COLO668 (cell line): ENCODE data around the gene ERICH6B.
"Not testable (repeated sequence)": the region's sequence is repeated elsewhere in the genome, so short reads cannot be mapped to it uniquely, and the experiment has no call there.

Source experiments
- DNase-seq: peaks from one replicate; lab custom pipeline; 2025; ENCODE audit not compliant: unreplicated experiment; lab: John Stamatoyannopoulos, UW

Gene ERICH6B

GRCh38 chr13:45615501-45616101, at the start of gene ERICH6B:
Gene ERICH6B (minus strand): TSS chr13:45615739. CDS start chr13:45597005, 18,734 bp downstream.
- DNase-seq, result peak; percentile 77

- not testable (repeated sequence) for DNase-seq
These were observed 47.4 kb upstream of the ERICH6B start for GRCh38 chr13:45662903-45663302.

- no peak for DNase-seq
These were observed 46.6 kb upstream of the ERICH6B start for GRCh38 chr13:45662162-45662561.

- DNase-seq, result not testable (repeated sequence)
These were observed 44.9 kb upstream of the ERICH6B start for GRCh38 chr13:45660458-45660857.

- no peak for DNase-seq
These were observed 44.0 kb upstream of the ERICH6B start for GRCh38 chr13:45659536-45659935.

- no peak for DNase-seq
These were observed 43.2 kb upstream of the ERICH6B start for GRCh38 chr13:45658586-45659235.

GRCh38 chr13:45654633-45655349, 39.3 kb upstream of the ERICH6B start:
- no peak for DNase-seq

GRCh38 chr13:45645263-45645662, 29.7 kb upstream of the ERICH6B start:
- not testable (repeated sequence) for DNase-seq

- DNase-seq, result not testable (repeated sequence)
These were observed 26.6 kb upstream of the ERICH6B start for GRCh38 chr13:45642159-45642558.

- DNase-seq, result not testable (repeated sequence)
These were observed 19.8 kb upstream of the ERICH6B start for GRCh38 chr13:45635291-45635690.

GRCh38 chr13:45630791-45631190, 15.3 kb upstream of the ERICH6B start:
- no peak for DNase-seq

- no peak for DNase-seq
These were observed 14.4 kb upstream of the ERICH6B start for GRCh38 chr13:45629940-45630339.

- DNase-seq, result no peak
These were observed 12.6 kb upstream of the ERICH6B start for GRCh38 chr13:45628094-45628493.

GRCh38 chr13:45627656-45628055, 12.1 kb upstream of the ERICH6B start:
- DNase-seq, result no peak

GRCh38 chr13:45626731-45627374, 11.3 kb upstream of the ERICH6B start:
- no peak for DNase-seq

- DNase-seq, result no peak
These were observed 8.1 kb upstream of the ERICH6B start for GRCh38 chr13:45623516-45624090.

- no peak for DNase-seq
These were observed 6.4 kb upstream of the ERICH6B start for GRCh38 chr13:45621950-45622349.

GRCh38 chr13:45607931-45608330, 7.6 kb downstream of the ERICH6B start:
- DNase-seq, result no peak

GRCh38 chr13:45604892-45605291, 10.6 kb downstream of the ERICH6B start:
- DNase-seq, result no peak

- DNase-seq, result no peak
These were observed 12.2 kb downstream of the ERICH6B start for GRCh38 chr13:45603338-45603737.
